ENCODE results near the gene TMEM135.

Gene TMEM135

GRCh38 chr11:87317441-87317840 is 279.7 kb downstream of the TMEM135 start:
- DNase-seq: no peak

- DNase-seq: no peak
Observed at GRCh38 chr11:87320123-87320522, 282.4 kb downstream of the TMEM135 start.

DNA sequence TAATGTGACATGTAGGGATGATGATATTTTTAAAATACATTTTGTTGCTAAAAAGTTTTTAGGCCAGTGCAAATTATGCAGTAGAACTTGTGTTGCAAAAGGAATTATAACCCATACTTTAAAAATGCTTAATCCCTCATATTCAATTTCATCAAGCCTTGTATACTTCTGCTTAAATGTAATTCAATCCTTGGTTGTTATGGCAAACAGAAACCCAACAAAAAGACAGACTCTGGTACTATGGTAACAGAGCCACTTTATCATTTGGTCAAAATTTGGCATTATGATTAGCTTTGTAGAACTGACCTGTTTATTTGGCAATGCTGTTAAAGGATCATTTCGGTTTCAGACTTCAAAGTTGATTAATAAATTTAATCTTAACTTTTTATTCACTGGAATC is 284.8 kb downstream of the TMEM135 start:
- DNase-seq: peak; percentile 22

- DNase-seq: no peak
Observed at GRCh38 chr11:87323899-87324298, 286.2 kb downstream of the TMEM135 start.

GRCh38 chr11:87324817-87325489 is 287.2 kb downstream of the TMEM135 start:
- DNase-seq: no peak

- no peak for DNase-seq
Observed at GRCh38 chr11:87325490-87325872, 287.7 kb downstream of the TMEM135 start.

GRCh38 chr11:87326594-87326993 is 288.9 kb downstream of the TMEM135 start:
- DNase-seq: no peak

DNA sequence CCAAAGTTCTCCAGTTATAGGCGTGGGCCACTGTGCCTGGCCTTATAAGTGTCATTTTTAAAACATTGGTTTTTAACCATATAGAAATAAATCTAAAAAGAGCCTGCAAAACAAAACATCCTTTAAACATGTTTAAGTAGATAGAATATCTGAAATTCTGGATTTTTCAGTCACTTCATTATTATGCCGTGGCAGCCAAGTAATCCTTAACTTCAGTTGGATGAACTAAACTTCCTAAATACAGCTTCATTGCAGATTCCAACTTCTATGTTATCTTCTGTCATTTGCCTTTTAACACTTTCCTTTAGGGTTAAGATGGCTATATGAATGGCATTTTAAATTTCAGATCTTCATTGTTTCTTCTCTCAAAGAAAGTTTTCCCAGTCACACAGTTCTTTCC is 291.4 kb downstream of the TMEM135 start:
- no peak for DNase-seq

DNA sequence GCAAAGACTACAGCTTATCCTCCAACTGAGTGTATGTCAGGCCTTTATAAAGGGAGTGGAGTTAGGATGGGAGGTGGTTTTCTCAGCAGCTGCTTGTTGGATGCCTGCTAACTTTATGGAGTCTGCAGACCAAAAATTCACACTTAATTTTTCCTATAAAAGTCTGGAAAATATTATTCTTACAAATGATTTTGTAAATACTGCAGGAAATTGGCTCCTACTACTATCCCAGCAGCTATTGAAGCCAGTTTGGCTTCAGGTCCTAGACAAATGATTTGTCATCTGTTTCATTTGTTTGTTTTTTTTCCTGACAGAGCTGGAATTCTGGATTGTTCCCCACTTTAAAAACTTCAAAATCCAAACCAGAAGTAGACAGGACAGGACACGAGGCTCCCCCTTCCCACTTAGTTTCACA is 292.5 kb downstream of the TMEM135 start:
- no peak for DNase-seq

- no peak for DNase-seq
Observed at GRCh38 chr11:87331273-87331672, 293.5 kb downstream of the TMEM135 start.

DNA sequence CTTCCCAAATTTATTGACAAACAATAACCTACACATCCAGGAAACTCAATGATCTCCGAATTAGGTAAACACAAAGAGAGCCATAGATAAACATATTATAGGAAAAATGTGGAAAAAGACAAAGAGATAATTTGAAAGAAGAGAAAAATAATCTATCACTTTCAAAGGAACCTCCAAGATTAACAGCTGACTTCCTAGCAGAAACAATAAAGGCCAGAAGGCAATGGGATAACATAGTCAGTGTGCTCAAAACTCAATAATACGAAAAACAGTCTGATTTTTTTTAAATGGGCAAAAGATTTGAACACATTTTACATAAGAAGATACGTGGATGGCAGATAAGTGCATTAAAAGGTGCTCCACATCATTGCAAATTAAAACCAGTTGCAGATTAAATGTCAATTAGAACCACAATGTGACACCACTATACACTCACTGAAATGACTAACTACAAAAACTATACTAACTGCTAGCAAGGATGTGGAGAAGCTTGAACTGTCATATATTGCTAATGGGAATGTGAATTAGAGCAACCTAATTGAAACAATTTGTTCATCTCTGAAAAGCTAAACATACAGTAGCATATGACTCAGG is 300.4 kb downstream of the TMEM135 start:
- no peak for DNase-seq

GRCh38 chr11:87339416-87339815 is 301.7 kb downstream of the TMEM135 start:
- DNase-seq: no peak

GRCh38 chr11:87347441-87347840 is 309.7 kb downstream of the TMEM135 start:
- no peak for DNase-seq

GRCh38 chr11:87347854-87348253 is 310.1 kb downstream of the TMEM135 start:
- no peak for DNase-seq

GRCh38 chr11:87351676-87352075 is 313.9 kb downstream of the TMEM135 start:
- DNase-seq: no peak

DNA sequence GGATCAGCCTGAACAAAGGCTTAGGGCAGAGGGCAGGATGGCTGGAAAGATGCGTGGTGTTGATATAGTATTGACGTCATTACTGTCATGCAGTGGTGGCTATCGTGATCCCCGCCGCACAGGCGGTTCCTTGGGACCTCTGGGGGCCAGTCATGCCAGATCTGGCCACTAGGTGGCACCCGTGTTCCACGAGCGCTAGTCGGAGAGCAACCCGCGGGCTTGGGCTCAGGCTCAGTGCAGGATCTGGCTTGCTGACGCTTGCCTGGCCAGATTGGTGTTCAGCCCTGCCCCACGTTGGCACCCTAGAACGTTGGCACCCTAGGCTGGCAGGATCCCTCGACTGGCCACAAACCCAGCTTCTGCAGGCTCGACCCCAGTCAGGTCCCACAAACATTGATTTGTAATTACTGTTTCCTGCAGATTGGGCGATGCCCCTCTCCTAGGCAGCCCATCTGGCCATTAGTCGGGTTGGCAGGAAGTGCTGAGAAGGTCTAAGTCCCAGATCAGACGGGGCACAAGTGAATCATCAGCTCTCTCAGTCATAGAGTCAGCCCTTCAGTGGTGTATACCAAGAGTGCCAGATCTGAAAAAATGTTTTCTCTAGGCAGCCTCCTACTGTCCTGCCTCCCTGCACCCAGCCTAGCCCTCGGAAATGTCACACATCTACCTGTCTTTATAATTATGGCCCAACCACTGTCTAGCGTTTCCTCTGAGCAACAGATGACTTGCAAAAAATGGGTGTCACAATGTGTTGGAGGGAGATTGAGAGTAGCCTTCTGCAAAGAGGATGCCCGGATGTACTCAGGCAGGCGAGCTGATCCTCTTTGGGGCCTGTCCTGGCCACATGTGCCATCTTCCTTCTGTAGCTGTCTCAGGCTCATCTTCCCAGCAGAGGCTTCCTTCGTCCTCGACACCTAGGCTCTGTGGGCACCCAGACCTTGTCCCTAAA is 315.3 kb downstream of the TMEM135 start:
- peak; percentile 70 for DNase-seq

DNA sequence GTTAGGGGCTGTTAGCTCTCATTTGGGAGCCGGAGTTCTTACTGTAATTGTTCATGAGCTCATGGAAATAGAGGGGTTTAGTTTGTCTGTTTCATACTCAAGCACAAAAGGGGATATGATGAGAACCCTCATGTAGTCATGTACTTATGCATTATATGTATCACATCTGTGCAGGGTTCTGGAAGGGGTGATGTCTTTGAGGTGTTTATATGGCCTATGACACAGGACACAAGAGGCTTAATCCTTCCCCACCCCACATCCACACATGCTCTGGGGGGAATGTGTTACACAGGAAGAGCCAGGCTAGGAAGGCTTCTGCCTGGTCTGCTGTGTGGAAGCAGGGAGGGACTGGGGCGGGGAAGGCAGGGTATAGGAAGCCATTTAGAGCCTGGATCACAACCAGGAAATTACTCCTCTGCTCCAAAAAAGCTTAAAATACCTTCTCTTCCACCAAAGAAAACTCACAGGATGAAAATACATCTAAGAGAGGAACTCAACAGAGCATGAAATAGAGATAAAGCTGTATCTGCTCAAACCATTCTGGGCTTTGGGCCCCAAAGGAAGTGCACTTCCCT is 316.1 kb downstream of the TMEM135 start:
- DNase-seq: no peak

DNA sequence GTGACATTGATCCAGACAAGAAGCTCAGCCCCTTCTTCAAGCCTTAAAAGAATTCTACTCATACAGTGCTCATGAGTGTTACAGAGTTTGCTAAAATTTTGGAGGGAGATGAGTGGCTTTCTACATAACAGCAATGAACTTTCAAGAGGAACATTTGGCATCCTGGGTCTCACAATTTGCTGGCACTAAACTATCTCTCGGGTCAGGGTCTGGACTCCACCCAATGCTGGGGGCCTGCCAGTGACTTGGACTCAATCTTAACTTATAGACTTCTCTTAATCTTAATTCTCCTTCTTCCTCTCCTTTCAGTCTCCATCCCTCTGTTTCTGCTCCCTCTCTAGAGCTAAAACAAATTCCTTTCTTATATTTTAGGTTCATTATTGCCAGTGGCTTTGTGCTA is 317.9 kb downstream of the TMEM135 start:
- no peak for DNase-seq

- DNase-seq: peak; percentile 68
Observed at GRCh38 chr11:87356428-87356827, 318.7 kb downstream of the TMEM135 start.

DNA sequence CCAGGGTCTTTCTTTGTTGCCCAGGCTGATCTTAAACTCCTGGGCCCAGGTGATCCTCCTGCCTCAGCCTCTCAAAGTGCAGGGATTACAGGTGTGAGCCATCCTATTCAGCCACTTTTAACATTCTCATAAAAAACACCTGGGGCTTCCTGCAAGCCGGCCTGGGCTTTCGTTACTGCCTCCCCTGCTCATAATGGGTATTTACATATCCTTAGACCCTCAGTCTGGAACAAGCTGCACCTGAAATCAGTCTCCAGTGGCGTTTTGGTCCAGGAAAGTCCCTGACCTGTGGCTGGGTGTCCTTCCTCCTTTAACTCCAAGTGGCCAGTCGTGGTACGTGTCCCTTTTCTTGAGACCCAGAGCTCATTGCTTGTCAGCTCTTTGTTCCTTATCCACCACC is 320.7 kb downstream of the TMEM135 start:
- DNase-seq: no peak

DNA sequence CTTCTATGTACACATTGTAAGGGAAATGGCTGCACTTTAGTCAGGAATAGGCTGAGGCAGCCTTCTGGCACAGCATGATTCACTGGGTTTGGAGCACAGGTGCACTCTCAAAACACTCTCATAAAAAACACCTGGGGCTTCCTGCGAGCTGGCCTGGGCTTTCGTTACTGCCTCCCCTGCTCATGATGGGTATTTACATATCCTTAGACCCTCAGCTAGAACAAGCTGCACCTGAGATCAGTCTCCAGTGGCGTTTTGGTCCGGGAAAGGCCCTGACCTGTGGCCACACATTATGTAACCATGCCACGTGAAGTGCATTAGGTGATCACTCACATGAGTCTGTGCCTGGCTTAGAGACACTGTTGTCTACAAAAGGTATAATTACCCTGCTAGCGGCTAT is 321.7 kb downstream of the TMEM135 start:
- peak; percentile 84 for DNase-seq

DNA sequence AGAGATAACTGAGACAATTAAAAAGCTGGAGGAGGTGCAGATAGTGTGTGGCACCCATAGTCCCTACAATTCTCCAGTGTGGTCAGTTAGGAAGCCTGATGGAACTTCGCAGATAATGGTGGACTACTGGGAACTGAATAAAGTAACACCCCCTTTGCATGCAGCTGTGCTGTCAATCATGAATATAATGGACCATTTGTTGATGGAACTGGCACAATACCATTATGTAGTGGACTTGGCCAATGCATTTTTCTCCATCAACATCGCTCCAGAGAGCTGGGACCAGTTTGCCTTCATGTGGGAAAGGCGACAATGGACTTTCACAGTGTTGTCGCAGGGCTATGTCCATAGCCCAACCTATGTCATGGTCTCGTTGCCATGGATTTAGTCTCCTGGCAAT is 324.2 kb downstream of the TMEM135 start:
- no peak for DNase-seq

- peak; percentile 53 for DNase-seq
Observed at GRCh38 chr11:87366346-87366745, 328.6 kb downstream of the TMEM135 start.

Measured in NCI-H2029 (cell line).